ENCODE results near the gene NR1H2.
"Not testable (repeated sequence)": the region's sequence is repeated elsewhere in the genome, so short reads cannot be mapped to it uniquely, and the experiment has no call there.

Gene NR1H2

DNA sequence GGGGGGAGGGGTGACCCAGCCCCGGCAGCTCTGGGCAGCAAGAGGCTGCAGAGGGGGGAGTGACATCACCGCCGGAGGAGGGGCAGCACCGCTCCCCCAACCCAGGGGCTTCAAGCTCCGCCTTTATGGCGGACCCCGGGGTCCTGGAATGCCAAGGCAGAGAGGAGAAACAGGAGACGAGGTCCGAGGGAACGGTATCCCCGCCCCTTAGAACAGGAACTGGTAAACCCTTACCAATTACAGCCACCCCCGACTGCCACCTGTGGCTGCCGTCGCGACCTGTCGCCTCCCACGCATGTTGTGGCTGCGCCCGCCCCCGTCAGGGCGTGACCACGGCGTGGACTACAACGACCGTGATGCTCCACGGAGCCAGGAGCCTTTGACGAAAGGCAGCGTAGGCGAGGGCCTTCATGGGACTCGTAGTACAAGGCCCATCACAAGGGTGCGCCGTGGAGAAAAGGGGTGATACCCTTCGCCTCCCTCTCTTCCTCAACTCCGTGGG, 43.0 kb upstream of the NR1H2 start:
- no peaks in the 10 kb centered on the region for H3K36me3 ChIP-seq (ENCODE audit: insufficient read depth, low read length)
- peaks cover 10% of the 10 kb centered on the region for H3K9me3 ChIP-seq (ENCODE audit: low read length)
- H3K27me3 ChIP-seq (ENCODE audit: insufficient read depth, low read length): no peaks in the 10 kb centered on the region
- no peak overlapping the region for H3K4me3 ChIP-seq (ENCODE audit: low read length)
- H2AFZ ChIP-seq (ENCODE audit: low read depth, low read length): no peak overlapping the region
- H3K4me1 ChIP-seq (ENCODE audit: insufficient read depth, low read length): peaks cover 4% of the 10 kb centered on the region

DNA sequence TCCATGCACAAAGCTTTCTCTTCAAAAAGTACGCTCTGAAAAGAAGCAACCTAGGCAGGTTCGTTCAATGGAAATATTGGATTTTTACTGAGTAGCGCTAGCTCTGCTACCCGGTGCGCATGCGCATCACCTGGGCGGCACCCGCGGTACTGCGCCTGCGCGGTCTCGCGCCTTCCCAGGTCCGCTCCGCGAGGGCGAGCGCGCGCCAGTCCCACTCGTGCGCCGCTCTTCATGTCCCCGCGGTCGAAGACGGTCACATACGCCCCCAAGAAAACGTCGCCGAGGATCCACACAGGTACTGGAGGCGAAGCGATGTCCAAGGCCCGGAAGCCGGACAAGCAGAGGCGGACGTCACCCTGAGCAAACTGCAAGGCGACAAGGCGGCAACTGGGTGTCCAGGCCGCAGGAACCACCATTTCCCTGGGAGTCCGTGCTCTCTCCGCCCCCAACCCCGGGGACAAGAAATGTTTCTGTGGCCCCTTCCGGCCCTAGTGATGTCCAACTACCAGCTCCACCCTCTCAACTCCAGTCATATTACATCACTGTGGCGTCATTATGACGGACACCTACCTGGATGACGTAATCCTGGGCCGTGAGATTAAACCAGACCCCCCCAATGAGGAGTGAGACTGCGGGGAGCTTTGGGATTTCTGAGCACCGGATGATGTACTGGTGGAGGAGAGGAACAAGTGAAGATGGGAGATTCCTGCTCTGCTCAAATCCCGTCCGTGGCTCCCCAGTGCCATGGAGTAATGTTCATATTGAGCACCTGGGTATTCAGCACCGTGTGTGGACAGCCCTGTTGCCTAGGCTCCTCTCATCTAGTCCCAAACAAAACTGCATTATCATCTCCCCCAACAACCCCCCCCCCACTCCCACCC, 42.3 kb upstream of the NR1H2 start:
- H2AFZ ChIP-seq (ENCODE audit: low read depth, low read length): no peak overlapping the region

DNA sequence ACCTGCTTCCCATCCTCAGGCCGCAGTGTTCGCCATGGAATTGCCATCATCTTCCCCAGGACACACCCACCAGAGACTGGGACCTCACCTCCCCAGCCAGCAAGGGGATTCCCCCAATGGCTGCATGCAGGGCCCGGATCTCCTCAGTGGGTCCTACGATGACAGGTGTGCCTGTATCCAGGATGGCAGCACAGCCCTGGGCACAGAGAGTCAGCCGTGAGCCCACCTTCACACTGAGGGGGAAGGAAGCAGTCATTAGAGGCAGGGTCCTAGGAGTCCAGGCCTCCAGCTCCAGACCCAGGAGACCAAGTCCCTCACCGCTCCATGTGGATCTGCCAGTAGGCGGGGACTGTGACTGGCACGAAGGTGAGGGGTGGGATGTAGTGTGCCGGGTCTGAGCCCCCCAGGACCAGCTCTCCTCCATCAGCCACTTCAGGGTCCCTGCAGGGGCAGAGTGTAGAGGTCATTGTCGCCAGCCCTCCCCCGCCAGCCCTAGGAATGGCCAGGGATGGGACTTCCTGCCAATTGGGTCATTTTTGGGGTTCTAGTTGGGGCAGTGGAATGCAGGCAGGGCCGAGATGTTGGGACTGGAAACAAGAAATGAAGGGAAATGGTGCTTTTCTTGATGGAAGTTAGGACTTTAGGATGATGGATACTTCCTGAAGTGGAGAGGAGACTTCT, 41.4 kb upstream of the NR1H2 start:
- Histone ChIP-seq H3K36me3 (ENCODE audit: insufficient read depth, low read length) (peaks cover 6% of the 10 kb centered on the region), H2AFZ (ENCODE audit: low read depth, low read length) (no peak overlapping the region), H3K4me3 (ENCODE audit: low read length) (no peak overlapping the region), H3K9me3 (ENCODE audit: low read length) (peaks cover 13% of the 10 kb centered on the region), H3K27me3 (ENCODE audit: insufficient read depth, low read length) (no peaks in the 10 kb centered on the region), H3K4me1 (ENCODE audit: insufficient read depth, low read length) (peaks cover 4% of the 10 kb centered on the region)

More for the DNA sequence above, 42.3 kb upstream of the NR1H2 start:
- Histone ChIP-seq H3K9me3 (ENCODE audit: low read length) (peaks cover 10% of the 10 kb centered on the region), H3K36me3 (ENCODE audit: insufficient read depth, low read length) (peaks cover under 1% of the 10 kb centered on the region), H3K4me1 (ENCODE audit: insufficient read depth, low read length) (peaks cover 4% of the 10 kb centered on the region), H3K27me3 (ENCODE audit: insufficient read depth, low read length) (no peaks in the 10 kb centered on the region), H3K4me3 (ENCODE audit: low read length) (no peak overlapping the region)

DNA sequence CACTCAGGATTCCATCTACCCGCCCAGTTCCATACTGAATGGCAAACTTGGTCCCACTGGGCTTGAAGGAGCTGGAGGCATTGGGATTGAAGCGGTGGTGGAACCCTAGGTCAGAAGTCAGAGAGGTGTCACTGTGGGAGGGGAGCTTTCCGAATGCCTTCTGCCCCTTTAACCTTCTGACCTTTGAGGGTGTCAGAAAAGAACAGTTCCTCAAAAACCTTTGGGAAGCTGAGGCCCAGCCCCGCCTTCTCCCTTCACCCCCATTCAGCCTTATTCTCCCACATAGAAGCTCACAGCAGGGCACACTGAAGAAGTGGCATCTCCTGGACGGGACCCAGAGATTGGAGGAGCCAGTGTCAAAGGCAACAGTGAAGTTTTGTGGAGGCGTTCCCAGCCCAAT, 39.2 kb upstream of the NR1H2 start:
- not testable (repeated sequence) for H3K4me1 ChIP-seq (ENCODE audit: insufficient read depth, low read length); H3K4me3 ChIP-seq (ENCODE audit: low read length); H2AFZ ChIP-seq (ENCODE audit: low read depth, low read length); H3K27me3 ChIP-seq (ENCODE audit: insufficient read depth, low read length); H3K36me3 ChIP-seq (ENCODE audit: insufficient read depth, low read length)
- peaks cover 13% of the 10 kb centered on the region for H3K9me3 ChIP-seq (ENCODE audit: low read length)

DNA sequence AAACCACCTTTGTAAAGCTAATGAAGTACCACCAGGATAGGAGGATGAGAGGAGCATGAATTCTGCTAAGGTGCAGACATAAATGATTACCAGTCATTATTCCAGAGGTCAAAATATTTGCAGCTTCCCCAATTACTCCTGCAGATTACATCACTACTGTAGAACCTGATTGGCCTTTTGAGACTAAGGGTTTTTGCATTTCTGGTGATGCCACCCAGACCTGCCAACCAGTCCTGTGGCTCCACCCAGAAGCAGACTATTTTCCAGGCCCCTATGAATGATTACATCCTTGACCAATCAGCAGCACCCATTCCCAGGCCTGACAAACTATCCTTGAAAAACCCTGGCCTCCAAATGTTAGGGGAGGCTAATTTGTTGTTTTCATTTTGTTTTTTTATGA, 35.9 kb upstream of the NR1H2 start:
- Histone ChIP-seq H3K4me1 (ENCODE audit: insufficient read depth, low read length) (no peaks in the 10 kb centered on the region), H3K27me3 (ENCODE audit: insufficient read depth, low read length) (no peaks in the 10 kb centered on the region), H2AFZ (ENCODE audit: low read depth, low read length) (no peak overlapping the region), H3K9me3 (ENCODE audit: low read length) (peaks cover 11% of the 10 kb centered on the region), H3K36me3 (ENCODE audit: insufficient read depth, low read length) (peaks cover 9% of the 10 kb centered on the region), H3K4me3 (ENCODE audit: low read length) (no peak overlapping the region)

DNA sequence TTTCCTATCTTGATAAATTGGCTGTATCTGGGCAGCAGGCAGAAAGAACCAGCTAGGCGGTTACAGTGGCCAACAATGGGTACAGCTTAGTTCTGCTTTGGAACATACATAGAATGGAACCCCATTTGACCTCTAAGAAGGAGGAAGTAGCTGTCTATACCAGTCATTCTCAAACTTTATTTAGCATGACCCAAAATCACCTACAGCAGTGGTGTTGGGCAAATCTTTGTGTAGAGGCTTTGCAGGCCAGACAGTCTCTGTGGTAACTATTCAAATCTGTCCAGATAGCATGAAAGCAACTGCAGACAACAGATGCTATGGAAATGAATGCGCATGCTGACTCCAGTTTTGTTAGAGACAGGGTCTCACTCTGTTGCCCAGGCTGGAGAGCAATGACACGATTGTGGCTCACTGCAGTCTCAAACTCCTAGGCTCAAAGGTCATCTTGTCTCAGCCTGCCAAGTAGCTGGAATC, 35.1 kb upstream of the NR1H2 start:
- peaks cover 11% of the 10 kb centered on the region for H3K9me3 ChIP-seq (ENCODE audit: low read length)
- peaks cover 9% of the 10 kb centered on the region for H3K36me3 ChIP-seq (ENCODE audit: insufficient read depth, low read length)
- H3K27me3 ChIP-seq (ENCODE audit: insufficient read depth, low read length): no peaks in the 10 kb centered on the region
- no peak overlapping the region for H2AFZ ChIP-seq (ENCODE audit: low read depth, low read length)
- H3K4me1 ChIP-seq (ENCODE audit: insufficient read depth, low read length): no peaks in the 10 kb centered on the region
- H3K4me3 ChIP-seq (ENCODE audit: low read length): no peak overlapping the region

DNA sequence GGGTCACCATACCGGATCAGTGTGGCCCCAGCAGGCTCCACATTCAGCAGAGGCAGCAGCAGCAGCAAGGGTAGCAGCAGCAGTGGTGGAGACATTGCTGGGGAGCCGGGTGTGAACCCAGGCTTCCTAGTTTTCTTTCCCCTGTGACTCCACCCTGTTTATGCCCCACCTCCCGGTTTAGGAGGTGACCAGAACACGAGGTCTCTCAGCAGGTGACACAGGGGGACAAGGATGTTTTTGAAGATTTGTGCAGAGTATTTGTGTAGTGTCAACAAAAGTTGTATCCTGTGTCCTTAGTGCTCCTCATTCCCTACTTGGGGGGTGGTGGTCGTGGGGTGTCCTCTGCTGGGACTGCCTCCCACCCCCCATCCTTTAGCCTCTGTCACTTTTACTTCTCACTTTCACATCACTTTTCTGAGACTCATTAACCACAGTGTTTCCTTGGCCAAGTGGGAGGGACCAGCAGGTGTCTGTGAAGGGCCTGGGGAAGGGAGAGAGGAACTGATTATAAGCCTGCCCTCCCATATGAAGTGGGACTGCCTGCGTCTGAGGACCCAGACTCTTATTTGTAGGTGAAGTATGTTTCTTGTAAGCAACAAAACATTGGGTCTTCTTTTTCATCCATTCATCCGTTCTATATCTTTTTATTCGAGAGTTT, 31.5 kb upstream of the NR1H2 start:
- H3K4me1 ChIP-seq (ENCODE audit: insufficient read depth, low read length): no peaks in the 10 kb centered on the region

DNA sequence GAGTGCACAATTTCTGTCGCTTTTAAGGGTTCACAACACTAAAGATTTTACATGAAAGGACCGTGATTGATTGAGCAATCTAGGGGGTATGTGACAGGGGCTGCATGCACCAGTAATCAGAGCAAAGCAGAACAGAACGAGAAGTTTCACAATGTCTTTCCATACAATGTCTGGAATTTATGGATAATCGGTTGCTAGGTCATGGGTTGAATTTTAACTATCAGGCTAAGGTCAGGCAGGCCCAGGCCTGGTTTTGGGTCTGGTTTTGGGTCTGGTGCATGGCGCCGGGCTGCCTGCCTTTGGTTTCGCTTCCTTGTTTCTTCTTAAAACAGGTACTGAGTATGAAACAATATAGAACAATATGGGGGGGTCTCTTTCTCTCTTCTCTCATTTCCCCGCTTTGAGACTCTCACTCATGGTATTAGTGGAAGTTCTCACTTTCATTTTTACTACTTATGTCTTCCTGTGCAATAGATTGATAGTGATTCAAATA, 29.1 kb upstream of the NR1H2 start:
- H3K36me3 ChIP-seq (ENCODE audit: insufficient read depth, low read length); H3K4me3 ChIP-seq (ENCODE audit: low read length); H3K27me3 ChIP-seq (ENCODE audit: insufficient read depth, low read length); H3K9me3 ChIP-seq (ENCODE audit: low read length); H3K4me1 ChIP-seq (ENCODE audit: insufficient read depth, low read length); H2AFZ ChIP-seq (ENCODE audit: low read depth, low read length): not testable (repeated sequence)

More for the DNA sequence above, 31.5 kb upstream of the NR1H2 start:
- H3K9me3 ChIP-seq (ENCODE audit: low read length): peaks cover 8% of the 10 kb centered on the region
- no peak overlapping the region for H3K4me3 ChIP-seq (ENCODE audit: low read length)
- H2AFZ ChIP-seq (ENCODE audit: low read depth, low read length): no peak overlapping the region
- peaks cover 4% of the 10 kb centered on the region for H3K36me3 ChIP-seq (ENCODE audit: insufficient read depth, low read length)
- no peaks in the 10 kb centered on the region for H3K27me3 ChIP-seq (ENCODE audit: insufficient read depth, low read length)

DNA sequence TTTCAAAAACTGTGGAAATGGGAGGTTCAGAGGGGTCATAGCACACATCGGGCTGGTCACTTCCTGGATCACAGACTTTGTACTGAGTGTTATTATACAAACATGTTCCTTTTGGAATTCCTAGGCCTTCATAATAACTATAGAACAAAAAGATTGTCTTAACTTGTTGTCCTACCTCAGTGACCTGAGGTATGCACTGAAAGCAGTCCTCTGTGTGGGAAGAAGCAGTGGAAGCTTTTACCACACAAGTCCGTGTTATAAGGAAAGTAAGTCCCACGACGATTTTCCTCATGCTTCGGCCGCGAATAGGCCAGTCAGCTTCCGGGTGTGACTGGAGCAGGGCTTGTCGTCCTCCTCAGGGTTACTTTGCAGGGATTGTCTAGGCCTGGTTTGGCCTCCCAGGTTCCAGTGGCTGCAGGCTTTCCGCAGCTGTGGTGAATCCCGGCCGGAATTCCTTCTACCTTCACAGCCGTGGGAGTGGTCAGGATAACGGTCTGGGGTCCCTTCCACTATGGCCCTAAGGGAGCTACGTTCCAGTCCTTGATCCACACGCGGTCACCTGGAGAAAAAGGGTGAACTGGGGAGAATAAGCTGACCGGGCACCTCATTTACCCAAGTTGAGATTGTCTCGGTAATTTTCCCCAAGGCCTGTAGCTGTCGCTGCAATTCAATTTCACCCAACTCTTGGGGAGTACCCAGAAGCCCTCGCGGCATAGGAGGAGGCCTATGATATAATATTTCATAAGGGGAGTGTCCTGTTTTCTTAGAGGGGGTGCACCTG, 26.8 kb upstream of the NR1H2 start:
- Histone ChIP-seq H3K9me3 (ENCODE audit: low read length) (peaks cover 5% of the 10 kb centered on the region), H3K4me3 (ENCODE audit: low read length) (no peak overlapping the region), H3K4me1 (ENCODE audit: insufficient read depth, low read length) (no peaks in the 10 kb centered on the region), H3K27me3 (ENCODE audit: insufficient read depth, low read length) (no peaks in the 10 kb centered on the region), H2AFZ (ENCODE audit: low read depth, low read length) (no peak overlapping the region), H3K36me3 (ENCODE audit: insufficient read depth, low read length) (peaks cover 4% of the 10 kb centered on the region)

DNA sequence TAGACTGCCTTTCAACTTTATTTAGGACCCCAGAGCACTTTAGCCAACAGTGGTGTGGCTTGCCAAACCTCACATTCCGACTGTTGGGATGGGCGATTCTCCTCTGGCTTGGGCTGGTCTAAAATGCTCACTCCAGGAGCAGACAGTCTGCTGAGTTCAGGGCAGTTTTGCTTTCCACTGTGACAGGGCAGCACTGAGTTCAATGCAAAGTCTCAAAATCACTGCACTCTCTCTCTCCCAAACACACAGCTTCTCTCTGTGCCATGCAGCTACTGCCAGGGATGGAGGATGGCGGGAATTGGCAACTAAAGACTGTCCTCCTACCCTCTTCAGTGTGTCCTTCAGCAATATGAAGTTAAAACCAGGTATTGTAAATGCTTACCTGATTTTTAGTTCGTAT, 24.0 kb upstream of the NR1H2 start:
- Histone ChIP-seq H3K4me1 (ENCODE audit: insufficient read depth, low read length) (no peaks in the 10 kb centered on the region), H3K9me3 (ENCODE audit: low read length) (no peaks in the 10 kb centered on the region), H3K27me3 (ENCODE audit: insufficient read depth, low read length) (no peaks in the 10 kb centered on the region), H3K4me3 (ENCODE audit: low read length) (no peak overlapping the region), H2AFZ (ENCODE audit: low read depth, low read length) (no peak overlapping the region), H3K36me3 (ENCODE audit: insufficient read depth, low read length) (no peaks in the 10 kb centered on the region)

DNA sequence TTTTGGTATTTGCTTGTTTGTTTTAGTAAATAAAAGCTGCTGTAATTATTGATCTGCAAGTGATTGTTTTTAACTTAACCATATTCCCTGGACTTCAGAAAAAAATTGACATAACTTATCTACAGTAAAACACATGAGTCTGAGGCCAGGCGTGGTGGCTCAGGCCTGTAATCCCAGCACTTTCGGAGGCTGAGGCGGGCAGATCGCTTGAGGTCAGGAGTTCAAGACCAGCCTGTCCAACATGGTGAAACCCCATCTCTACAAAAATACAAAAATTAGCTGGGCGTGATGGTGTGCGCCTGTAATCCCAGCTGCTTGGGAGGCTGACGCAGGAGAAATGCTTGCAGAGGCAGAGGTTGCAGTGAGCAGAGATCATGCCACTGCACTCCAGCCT, 22.8 kb upstream of the NR1H2 start:
- H2AFZ ChIP-seq (ENCODE audit: low read depth, low read length); H3K9me3 ChIP-seq (ENCODE audit: low read length); H3K4me3 ChIP-seq (ENCODE audit: low read length); H3K4me1 ChIP-seq (ENCODE audit: insufficient read depth, low read length); H3K27me3 ChIP-seq (ENCODE audit: insufficient read depth, low read length); H3K36me3 ChIP-seq (ENCODE audit: insufficient read depth, low read length): not testable (repeated sequence)

DNA sequence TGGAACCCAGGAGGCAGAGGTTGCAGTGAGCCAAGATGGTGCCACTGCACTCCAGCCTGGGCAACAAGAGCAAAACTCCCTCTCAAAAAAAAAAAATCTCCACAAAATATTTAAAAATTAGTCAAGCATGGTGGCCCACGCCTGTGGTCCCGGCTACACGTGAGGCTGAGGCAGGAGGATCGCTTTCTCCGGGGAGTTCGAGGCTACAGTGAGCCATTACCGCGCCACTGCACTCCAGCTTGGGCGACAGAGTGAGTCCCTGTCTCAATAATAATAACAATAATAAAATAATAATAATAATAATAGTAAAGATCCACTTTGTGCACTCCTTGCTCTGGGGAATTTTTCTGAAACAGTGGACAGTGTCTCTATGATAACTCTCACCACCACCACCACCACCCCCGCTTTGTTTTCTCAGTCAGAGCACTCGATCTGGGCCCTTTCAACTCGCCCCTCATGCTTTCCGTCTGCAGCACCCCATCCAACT, 19.5 kb upstream of the NR1H2 start:
- no peaks in the 10 kb centered on the region for H3K36me3 ChIP-seq (ENCODE audit: insufficient read depth, low read length)
- no peaks in the 10 kb centered on the region for H3K4me1 ChIP-seq (ENCODE audit: insufficient read depth, low read length)
- H3K9me3 ChIP-seq (ENCODE audit: low read length): peaks cover 2% of the 10 kb centered on the region
- no peak overlapping the region for H3K4me3 ChIP-seq (ENCODE audit: low read length)
- H3K27me3 ChIP-seq (ENCODE audit: insufficient read depth, low read length): no peaks in the 10 kb centered on the region
- no peak overlapping the region for H2AFZ ChIP-seq (ENCODE audit: low read depth, low read length)
